Omental fat pad (tissue), 4 donors: ENCODE data around the gene TMEM240. TPM values are rescaled to one million over a fixed set of nuclear protein-coding genes. Genes with fewer than 3 reads are reported as not detected.
"Not testable (repeated sequence)": the region's sequence is repeated elsewhere in the genome, so short reads cannot be mapped to it uniquely, and the experiment has no call there.

Source experiments
- ATAC-seq: fragments of 150-250 bp; one replicate; pipeline ENCODE4 v1.9.1; 2016; ENCODE audit warnings: mild to moderate bottlenecking, moderate library complexity; ENCODE audit not compliant: low FRiP score
- DNase-seq: peaks from one replicate; pipeline ENCODE4 v3.0.0-alpha.2; 2019; ENCODE audit warnings: low spot score
- CTCF ChIP-seq, 3 donors: fragments of 450-650 bp; IDR thresholded peaks; one replicate each; pipeline ENCODE4 v1.5.1; 2016 to 2017; ENCODE audit warnings: antibody characterized with exemption in 3 of 3, mild to moderate bottlenecking in 3 of 3, moderate library complexity in 2 of 3
- total RNA-seq, 4 donors: library from RNA; depleted of rRNA; stranded (reverse); fragments of >200 nt; gene quantifications; one replicate each; pipeline ENCODE4 v1.1.0, GENCODE V29; 2016

The TMEM240 gene
- total RNA-seq, 4 donors from 2014 or later: 2.6 to 3.5 (median 3.1) TPM

DNA sequence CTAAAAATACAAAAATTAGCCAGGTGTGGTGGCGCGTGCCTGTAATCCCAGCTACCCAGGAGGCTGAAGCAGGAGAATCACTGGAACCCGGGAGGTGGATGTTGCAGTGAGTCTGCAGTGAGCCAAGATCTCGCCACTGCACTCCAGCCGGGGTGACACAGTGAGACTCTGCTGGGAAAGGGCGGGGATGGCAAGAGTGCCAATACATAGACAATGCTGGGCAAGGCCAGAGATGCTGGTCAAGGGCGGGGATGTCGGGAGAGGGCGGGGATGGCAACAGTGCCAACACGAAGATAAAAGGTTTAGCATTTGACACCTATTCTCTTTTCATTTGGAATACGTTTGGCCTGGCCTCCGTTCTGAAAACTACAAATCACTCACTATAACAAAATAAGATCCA lies 23.3 kb upstream of the TMEM240 start:
- no peak for ATAC-seq

GRCh38 chr1:1562556-1563195 lies 22.3 kb upstream of the TMEM240 start:
- DNase-seq (no peak), ATAC-seq (no peak)
- TF ChIP-seq CTCF (IDR thresholded peaks at IDR 0.05): no peak

More for the DNA sequence above, 23.3 kb upstream of the TMEM240 start:
- no peak for DNase-seq
- no peak for TF ChIP-seq CTCF (IDR thresholded peaks at IDR 0.05)

DNA sequence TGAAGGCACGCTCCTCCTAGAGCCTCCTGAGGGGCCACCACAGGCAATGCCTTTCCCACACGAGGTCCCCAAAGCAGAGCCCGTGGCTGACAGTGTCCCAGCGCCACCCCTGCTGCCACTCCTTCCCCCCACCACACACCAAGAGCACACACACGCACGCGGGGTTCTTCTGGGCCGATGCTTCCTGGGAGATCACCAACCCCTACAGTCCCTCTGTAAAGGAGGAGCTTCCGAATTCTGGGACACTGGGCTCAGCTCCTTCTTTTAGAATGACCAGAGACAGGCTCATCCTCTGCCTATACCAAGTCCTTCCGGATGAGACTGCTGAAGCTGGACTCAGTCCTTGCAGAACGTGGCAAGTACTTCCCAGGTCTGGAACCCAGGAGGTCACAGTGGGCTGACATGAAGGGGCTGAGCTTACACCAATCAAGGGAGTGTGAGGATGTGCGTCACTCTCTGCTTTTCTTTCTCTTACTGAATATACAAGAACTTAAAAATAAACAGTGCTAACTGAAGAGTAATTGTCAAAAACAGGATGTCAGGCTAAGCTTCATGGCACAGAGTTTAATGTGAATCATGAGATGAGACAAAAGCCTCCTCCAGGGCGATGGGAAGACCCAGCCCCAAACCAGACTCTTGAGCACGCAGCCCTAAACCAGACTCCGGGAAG lies 21.5 kb upstream of the TMEM240 start:
- ATAC-seq: no peak
- DNase-seq: no peak
- TF ChIP-seq CTCF (IDR thresholded peaks at IDR 0.05): no peak

- DNase-seq: no peak
These were observed 19.8 kb upstream of the TMEM240 start for GRCh38 chr1:1560178-1560577.

DNA sequence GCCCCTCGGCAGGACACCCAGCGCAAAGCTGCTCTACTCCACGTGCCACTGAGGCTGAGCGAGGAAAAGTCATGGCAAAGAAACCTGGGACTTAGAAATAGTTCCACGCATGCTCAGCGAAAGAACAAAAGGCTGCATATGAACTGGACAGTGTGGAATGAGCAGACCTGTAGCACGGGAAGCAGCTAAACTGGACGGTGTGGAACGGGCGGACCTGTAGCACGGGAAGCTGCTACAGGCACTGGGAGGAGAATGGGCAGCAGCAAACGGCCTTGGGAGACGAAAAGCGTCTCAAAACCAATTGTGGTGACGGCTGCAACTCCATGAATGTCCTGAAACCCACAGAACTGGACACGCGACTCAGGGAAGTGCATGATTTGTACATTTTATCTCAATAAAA lies 18.6 kb upstream of the TMEM240 start:
- ATAC-seq (no peak), DNase-seq (no peak)
- no peak for TF ChIP-seq CTCF (IDR thresholded peaks at IDR 0.05)

More at GRCh38 chr1:1560178-1560577, 19.8 kb upstream of the TMEM240 start:
- no peak for TF ChIP-seq CTCF (IDR thresholded peaks at IDR 0.05)
- no peak for ATAC-seq

DNA sequence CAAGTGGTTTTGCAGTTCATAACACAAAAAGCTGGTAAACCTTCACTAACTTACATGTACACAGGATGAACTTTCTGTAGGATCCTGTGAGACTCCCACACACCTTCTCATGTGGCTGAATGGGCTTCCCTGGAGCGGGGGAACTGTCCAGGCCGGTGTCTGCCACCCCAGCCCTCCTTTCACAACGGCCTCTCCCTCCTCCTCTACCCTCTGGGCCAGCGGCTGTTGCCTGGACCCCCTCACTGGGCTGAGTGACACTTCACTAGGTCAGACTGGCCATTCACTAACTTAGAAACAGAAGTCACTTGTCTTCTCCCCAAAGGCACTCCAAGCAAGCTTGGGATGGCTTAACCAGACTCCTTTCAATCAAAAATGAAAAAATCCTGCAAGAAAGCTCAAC lies 18.2 kb upstream of the TMEM240 start:
- no peak for DNase-seq
- TF ChIP-seq CTCF (IDR thresholded peaks at IDR 0.05): no peak
- ATAC-seq: no peak

- DNase-seq, ATAC-seq: not testable (repeated sequence)
These were observed 17.3 kb upstream of the TMEM240 start for GRCh38 chr1:1557688-1558087.

DNA sequence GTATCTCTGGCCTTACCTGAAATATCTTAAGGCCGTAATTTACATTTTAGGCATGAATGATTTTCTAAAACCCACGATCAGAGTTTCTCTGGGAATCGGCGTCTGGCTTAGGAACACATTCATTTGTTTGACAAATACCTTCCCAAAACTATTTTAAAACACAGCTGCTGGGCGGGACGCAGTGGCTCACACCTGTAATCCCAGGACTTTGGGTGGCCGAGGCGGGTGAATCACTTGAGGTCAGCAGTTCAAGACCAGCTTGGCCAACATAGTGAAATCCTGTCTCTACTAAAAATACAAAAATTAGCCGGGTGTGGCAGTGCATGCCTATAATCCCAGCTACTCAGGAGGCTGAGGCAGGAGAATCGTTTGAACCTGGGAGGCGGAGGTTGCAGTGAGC lies 16.5 kb upstream of the TMEM240 start:
- not testable (repeated sequence) for DNase-seq

More for the DNA sequence above, 16.5 kb upstream of the TMEM240 start:
- ATAC-seq: not testable (repeated sequence)
